ENCODE data around the gene SFXN5.

SFXN5 gene

DNA sequence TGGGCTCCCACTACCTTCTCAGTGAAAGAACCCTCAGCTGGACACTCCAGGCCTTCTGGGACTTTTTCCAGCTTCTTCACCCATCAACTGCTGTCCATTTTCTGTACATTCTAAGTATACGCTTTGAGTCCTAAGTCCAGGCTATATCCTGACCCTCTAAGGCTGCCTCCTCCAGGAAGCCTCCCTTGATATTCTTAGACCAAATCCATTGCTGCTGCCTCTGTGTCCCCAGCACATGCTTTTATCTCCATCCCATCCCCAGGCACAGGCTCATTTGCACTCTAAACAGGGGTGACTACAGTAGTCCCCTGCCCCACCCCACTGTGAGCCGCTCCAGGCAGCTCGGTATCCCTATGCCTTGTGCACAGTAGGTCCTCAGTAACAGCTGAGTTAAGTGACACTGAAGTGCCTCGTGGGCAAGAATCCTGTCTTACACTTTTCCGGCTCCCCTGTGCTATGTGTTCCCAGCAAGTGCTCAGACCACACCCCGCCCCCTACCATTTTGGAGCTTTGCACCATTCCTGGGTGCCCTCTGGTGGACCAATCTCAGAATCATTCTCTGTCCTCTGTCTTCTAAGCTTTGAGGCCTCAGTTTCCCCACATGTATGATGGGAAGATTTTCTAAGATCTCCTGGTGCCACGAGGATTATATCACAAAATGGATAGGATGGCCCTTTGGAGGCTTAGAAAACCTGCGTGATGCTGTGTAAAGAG is 119.2 kb downstream of the SFXN5 start:
- DNase-seq: no peak

DNA sequence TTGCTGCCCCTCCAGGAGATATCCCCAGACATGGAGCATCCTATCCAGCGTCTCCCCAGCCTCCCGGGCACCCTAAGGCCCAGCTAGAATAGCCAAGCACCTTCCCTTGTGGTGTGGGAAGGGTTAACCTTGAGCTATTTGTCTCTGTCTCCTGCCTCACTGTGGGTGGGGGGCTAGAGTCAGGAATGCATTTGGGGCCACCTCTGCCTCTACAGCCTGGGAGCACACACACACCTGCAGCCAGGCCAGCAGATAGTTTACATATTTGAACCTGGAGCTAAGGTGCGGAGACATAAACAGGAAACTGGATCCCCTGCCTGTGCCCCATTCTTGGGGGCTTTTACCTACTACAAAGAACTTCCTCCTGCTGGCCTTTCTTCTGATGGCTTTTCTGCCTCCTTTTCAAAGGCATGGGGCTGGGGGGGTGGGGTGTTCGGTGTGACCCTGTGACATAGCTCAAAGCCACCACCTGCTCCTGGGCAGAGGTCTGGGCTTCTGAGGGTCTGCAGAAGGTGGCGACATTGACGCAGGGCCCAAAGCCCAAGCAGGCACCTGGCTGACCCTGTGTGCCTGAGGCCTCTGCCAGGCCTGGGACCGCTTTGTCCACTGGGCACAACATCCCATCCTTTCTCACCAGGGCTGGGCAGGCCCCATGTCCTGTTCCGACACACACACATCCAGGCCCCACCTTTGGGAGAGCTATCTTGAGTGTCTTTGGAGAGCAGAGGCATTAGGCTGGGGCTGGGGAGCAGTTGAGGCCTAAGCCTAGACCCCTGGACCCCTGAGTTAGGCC is 120.0 kb downstream of the SFXN5 start:
- DNase-seq: no peak

DNA sequence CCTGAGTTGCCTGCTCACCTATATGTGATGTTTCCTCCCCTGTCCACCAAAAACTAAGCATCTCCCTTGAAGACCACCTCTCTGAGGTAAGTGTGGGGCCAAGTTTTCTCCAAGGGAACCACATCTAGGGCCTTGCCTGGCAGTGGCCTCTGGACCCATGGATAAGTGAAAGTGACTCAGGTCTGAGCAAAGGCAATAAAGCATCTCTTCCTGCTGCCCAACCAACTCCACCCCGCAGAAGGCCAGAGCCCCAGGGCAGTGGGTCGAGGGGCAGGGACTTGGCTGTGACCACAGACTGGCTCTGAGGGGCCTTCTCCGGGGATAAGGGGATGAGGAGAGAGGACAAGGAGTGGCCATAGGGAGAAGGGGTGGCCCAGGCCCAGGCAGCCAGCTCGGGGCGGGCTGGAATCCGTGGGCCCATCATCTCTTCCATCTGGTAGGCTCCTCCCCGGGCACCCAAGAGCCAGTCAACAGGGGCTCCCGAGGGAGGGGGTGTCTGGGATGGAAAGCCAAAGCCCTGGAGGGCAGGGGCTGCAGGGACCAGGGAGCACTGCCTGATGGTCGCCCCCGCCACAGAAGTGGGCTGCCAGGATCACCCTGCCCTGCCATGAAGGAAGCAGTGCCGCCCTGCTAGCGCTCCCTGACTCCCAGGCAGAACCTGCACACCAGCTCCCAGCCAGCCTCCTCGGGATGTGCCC is 120.8 kb downstream of the SFXN5 start:
- DNase-seq: no peak

DNA sequence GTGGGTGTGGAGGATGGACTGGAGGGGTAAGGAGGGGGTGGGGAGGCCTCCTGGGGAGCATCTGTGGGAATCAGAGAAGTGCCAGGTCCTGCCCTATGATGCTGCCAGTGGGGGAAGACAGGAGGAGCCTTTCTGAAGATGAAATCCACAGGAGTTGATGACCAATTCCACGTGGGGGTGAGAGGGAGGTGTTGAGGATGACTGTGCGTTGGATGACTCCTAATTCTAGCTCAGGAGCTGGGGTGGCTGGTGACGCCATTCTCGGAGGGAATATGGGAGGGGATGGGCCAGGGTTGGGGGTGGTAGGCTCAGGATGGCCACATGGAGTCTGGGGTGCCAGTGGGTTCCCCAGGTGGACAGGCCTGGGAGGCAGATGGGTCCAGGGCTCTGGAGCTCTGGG is 121.9 kb downstream of the SFXN5 start:
- DNase-seq: no peak

DNA sequence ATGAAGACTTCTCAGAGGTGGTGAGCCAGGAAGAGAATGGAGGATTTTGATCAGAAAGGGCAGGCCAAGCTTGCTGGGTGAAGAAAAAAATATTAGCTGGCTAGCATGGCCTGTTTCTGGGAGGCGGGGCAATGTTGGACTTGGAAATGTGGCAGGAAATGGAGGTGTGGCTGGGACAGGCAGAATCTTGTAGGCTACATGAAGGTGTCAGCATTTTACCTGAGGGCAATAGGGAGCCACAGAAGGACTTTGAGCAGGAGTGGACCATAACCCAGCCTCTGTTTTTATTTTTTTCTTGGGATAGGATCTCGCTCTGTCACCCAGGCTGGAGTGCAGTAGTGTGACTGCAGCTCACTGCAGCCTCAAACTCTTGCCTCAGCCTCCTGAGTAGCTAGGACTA is 122.5 kb downstream of the SFXN5 start:
- DNase-seq: no peak

DNA sequence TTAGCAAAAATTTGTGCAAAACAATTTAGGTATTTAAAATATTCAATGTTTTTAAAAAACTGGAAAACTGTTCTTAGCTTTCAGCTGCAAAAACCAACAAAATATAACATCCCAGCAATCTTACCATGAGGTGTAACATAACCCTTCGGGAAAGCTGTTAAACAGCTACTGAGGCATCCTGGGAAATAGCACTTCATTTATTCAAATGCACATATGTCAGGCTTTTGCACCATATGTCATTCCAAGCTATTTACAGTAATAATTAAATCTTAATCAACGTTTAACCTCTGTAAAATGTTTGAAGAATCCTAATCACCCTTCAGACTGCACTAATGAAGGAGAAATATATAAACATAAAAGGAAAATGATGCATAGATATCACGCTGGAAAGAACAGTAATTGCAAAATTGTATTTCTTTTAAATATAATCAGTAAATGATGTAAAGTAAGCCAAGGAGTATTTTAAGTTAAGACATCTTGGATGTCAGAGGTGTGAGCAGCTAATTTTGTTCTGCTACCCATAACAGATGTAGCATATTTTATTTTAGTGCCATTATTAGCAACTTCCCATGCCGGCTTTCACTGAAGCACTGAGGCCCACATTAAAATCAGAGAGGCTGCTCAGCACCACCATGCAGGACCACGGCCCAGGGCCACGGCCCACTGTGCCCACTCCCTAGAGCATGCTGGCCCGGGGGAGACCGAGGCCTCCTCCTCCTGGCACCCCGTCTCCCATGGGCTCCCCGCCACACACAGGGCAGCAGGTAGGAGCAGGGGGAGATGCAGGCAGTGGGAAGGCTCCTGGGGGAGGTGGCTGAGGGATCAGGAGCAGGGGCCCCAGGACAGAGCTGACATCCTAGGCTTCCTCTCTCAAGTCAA is 123.3 kb downstream of the SFXN5 start:
- DNase-seq: no peak

DNA sequence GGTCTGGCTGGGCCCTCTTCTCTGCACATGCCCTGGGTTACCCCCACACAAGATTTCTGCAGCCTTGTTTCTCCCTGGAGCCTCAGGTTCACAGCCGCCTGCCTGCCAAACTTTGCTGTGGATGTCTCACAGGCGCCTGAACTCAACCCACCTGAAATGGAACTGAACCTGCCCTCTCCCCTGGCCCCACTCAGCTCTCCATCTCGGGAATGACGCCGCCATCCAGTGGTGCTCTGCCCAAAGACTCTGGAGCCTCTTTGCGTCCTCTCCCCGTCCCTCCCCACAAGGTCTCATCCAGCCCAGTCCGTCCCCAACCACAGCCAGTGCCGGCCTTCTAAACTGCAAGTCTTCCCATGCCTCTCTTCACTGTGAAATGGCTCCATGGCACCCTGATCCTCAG is 125.0 kb downstream of the SFXN5 start:
- no peak for DNase-seq

DNA sequence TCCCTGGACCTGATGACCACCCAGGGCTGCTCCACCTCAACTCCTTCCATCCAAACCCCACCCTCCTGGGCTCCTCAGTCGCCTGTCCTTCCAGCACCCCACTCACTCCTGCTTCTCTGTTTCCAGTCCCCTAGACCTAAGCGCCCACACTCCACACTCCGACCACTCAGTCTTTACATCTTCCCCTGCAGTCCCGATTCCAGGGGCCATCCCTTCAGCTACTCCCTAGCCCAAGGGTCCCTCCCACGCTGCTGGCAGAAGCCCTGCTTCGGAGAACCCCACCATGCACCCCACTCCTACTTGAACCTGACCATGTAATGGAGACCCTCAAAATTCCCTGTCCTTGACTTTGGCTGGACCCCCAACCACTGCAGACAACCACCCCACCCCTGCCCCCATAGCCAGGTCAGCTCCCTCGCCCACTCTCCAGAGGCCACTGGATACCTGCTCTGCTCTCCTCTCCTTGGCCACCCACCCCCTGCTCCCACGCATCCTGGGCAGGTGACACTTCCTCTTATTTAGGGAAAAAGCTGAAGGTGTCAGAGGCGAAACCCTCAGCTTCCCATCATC is 126.0 kb downstream of the SFXN5 start:
- no peak for DNase-seq

DNA sequence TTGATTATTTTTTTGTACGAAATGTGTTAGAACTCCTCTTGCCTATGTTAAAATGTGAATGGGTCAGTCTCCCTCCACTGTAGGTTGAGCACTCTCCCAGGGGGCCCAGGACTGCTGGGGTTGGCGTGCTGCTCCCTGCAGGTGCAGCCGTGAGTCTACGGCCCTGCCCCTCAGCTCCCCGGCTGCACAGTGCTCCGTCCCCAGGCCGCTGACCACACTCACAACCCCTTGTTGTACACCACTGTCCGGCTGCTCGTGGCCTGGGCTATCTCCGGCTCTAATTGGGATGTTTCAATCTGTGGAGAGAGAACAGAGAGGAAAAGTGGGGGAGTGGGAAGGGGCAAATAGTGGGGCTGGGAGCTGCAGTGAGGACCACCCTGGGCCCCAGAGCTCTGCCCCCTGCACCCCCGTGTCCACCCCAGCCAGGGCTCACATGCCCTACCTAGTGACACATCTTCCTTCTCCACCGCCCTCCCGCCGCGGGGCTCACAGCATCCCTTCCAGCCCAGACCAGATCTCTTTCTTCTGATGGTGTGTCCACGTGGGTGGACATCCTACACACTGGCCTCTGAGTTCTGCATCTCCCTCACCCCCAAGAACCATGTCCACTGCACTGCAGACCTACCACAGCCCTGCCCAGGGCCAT is 126.6 kb downstream of the SFXN5 start:
- no peak for DNase-seq

DNA sequence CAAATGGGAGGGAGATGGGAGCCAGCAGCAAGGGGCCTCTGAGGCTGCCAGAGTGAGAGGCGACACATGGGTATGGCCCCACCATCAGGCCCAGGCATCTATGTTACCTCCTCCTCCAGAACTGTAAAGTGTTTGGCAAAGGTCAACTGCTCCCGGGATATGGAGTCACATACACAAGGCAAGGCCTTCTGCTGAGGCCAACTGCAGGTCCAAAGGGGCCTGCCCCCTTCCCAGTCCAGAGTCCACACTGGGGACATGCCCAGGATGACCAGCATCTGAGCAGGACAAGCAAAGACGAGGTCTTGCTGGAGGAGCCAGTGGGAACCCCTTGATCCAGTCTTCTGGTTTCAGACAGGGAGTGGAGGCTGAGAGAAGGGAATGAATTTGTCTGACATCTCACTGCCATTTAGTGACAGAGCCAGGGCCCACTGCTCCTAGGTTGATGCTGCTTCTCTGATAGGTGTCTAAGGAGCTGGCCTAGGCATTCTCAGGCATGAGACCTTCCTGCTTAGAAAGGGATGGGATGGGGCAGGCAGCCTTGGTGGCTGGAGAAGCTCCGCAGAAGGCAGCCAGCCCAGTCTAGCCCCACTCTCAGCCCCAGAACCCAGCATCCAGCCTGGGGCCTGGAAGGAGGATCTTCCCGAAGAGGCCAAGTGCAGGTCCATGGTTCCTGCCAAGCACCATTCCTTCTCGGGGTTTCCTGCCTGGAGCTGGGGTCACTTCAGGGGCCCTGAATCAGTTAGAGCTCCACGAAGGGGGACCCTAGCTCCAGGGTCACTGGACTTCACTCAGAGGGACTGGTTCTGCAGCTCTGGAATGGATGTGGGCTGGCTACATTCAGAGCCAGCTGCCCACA is 127.7 kb downstream of the SFXN5 start:
- DNase-seq: no peak

DNA sequence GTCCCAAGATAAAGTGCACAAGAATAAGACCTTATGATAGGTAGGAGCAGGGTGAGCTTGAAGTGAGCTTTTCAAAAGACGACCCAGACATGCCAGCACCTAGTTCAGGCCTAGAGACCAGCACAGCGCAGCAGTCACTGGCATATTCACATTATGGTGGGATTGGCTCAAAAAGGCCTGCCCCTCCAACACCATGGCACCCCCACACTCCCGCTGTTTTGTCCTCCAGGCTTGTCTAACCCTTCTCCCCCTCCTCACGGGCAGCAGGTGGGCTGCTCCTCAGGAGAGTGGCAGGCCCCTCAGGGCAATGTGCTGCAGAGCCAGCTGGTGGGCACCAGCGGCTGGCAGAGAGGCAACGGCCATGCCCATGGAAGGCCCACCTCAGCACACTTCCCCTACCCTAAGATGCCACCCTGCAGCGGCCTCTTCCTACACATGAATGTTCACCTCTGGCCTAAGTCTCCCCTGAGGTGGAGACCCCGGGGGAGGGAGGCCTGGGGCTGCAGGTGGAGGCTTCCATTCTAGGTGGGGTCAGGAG is 128.6 kb downstream of the SFXN5 start:
- no peak for DNase-seq

DNA sequence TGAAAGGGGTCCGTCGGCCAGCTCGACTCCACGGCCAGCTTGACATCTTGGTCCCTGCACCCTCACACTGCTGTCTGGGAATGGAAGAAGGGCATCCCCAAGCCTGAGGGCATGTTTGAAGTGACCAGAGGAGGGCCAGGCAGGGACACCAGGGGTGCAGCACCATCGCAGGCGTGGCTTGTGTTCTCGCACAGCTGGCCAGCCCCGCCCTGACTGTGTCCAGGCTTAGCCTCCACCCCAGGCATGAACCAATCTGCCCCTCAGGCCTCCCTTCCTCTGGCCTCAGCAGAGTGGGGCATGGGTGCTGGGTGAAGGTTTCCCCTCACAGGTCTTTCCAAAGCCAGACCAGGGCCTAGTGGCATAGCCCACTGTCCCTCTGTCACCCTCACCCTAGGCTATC is 129.2 kb downstream of the SFXN5 start:
- DNase-seq: no peak

DNA sequence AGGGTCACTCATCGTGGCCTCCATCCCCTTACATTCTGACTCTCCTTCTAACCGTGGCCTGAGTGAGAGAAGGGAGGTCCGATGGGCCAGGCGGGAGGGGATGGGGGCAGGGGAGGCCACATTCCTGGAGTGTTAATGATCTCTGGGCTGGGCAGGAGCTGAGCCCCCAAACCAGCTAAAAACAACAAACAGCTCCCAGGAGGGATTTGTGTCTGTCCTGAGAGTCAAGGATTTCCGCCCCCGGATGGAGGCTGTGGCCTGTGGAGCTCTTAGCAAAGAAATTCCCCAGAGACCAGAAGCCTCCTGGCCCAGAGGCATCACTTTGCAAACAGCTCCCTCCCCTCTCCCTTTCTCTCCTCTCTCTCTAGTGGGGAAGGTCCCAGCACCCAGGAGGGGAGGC is 130.7 kb downstream of the SFXN5 start:
- DNase-seq: no peak

DNA sequence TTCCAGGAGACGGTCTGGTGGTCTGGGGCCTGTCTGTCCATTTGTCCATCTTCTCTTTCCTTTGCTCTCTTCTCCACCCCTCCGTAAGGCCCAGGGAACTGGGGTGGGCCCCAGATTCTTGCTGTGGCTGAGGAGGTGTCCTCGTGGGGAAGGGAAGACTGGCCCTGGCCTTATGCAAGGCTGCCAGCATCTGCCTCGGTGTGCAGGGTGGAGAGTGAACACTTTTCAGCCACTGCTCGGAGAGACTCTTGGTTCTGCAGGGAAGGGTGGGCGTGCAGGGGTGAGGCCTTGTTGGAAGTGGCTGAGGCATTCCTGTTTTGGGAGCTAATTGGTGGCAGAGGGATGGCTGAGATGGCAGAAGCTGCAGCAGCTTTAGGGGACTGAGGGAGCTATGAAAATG is 131.2 kb downstream of the SFXN5 start:
- DNase-seq: no peak

DNA sequence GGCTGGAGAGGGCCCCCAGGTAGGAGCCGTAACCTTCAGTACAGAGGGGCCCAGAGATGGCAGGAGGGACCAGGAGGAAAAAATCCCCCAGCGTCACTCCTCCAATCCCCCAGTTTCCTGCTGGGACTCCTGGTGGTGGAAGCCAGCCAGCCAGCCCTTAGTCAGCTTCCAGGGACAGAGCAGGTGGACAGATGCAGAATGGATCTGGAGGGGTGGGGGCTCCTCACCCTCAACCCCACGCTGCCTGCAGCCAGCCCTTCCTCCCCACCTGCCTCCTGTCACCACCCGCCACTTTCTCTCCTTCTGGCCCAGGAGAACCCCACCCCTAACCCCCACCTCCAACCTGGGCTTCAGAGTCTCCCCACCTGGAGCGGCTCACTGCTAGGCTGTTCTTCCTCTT is 133.1 kb downstream of the SFXN5 start:
- DNase-seq: no peak

DNA sequence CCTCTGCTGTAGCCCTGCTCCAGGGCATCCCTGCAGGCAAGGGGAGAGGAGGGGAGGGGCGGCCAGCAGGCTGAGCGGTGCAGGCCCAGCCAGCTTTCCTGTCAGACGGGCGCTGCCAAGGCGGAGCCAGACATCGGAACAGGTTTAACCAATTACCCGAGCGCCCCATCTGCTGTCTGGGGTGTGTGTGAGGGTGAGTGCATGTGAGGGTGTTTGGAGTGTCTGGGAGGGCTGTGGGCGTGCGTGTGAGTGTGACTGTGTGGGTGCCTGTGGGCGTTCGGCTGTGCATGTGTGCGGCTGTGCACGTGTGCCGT is 134.2 kb downstream of the SFXN5 start:
- DNase-seq: no peak

DNA sequence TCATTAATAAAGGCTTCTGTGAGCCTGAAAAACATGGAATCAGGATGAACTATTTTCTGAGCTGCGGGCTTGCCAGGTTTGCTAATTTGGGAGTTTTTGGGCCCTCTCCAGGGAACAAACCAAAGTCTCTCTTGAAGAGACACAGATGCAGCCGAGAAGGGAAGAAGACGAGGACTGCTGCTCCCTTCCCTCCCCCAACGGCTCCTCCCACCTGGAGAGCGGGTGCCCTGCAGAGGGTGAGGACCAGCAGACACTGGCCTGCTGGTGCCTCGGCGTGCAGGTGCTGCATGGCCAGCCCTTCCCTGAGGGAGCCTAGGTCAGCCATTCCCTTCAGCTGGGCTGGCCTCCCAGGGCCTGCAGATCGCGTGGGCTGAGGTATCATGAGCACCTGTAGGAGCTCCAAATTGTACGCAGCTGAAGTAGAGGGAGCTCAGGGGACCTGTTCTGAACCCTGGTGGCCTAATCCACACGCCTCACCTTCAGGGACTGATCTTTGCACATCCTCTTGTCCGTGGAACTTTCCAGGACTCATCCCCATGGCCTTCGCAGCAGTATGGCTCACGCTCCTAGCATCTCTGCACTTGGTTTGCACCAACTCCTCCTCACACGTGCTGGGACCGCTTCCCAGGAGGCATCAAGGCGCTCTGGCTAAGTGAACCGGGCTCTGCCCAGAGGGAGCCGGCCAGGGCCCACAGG is 134.7 kb downstream of the SFXN5 start:
- DNase-seq: no peak

DNA sequence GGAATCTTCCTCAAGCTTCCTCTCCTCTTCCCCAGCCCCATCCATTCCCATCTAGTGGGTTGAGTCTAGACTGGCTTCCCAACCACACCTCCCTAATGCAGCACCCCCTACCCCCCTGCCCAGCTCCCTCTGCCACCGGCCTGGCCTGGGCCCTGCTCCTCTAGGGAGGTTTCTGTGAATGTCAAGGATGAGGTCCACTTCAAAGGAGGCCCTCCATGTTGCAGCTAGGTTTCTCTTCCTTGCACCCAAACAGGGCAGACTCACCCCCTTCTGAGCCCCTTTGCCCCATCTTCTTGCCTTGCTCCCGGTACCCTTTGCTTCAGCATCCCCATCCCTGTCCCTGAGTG is 135.9 kb downstream of the SFXN5 start:
- DNase-seq: no peak

DNA sequence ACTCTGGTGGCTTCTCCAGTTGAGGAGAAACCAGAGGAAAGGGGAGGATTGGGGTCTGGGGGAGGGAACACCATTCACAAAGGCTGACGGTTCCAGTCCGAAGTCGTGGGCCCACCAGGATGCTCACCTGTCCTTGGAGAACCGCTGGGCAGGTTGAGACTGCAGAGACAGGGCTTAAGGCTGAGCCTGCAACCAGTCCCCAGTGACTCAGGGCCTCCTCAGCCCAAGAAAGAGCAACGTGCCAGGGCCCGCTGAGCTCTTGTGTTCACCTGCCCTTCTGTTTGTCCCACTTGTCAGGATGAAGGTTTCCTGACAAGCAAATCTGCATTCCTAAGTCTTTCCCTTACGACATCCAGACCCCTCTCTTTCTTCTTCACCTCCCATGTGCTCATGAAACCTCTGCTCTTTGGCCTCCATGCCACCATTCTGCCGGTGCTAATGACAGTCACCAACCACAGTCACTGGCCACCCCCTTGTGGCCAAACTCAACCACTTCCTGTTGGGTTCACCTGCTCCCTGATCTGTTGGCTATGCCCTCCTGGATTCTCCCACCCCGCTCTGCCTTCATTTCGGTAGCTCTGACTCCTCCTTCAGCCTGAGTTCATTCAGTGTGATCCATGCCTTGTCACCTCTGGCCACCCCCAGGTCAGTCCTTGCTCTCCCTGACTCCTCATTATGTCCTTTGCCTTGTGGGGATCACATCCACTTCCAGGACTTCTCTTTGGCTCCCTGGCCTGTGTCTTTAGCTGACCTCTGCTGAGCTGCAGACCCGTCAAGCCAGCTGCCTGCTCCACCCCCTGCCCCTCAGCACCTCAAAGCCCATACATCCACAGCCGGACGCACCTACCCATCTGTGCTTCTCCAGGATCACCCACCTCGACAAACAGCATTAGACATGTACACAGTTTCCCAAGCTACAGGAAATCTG is 136.6 kb downstream of the SFXN5 start:
- DNase-seq: no peak

All from activated T-cell treated with anti-CD3 and anti-CD28 coated beads for 4 hours (primary cell).